Right hindlimb (tissue), 1 donor: ENCODE measurements around the gene CFAP221.

Experiments
- DNase-seq: peaks from one replicate; pipeline ENCODE4 v3.0.0-alpha.2; 2018

Gene CFAP221

DNA sequence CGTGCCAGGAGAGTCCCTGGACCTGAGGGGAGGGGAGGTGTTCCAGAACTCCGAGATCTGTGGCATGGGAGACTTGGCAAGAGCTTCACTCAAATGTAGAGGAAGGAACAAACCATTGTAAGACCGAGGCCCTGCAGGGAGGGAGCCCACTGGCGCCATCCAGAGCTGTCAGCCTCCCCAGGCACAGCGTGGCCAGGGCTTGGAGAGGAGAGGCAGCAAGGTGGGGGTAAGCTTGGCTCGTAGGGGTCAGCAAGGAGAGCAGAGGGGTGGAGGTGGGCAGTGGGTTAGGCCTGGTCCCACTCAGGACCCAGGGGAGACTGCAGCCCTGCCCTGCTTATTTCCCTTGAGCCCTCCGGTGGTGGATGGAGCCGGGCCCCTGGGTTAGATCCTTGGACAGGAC is 138.3 kb downstream of the CFAP221 start:
- no peak for DNase-seq

DNA sequence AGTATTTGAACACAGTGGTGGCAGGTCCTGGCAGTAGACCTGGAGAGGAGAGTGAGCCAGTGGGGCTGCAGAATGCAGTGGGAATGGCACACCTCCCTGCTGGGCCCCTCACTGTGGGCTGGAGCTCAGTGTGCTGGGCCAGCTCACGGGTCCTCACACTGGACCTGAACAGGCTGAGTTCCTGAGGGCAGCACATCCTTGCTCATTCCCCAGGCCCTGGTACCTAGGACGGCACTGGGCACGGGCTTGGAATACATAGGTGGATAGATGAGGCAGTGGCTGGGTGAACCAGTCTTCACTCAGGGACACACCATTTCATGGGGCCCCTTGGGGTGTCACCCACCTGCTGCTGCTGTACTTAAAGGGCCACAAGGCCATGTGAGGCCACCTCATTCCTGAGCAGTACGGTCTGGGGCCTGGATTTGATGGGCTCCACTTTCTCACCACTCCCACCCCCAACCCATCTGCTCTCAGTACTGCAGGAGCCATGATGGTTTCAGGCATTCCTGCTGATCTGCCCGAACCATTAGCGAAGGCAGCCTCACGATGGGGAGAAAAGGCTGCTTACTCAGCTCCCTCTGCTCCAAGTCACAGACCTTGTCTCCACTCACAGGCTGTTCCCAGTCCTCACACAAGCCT is 138.9 kb downstream of the CFAP221 start:
- no peak for DNase-seq

DNA sequence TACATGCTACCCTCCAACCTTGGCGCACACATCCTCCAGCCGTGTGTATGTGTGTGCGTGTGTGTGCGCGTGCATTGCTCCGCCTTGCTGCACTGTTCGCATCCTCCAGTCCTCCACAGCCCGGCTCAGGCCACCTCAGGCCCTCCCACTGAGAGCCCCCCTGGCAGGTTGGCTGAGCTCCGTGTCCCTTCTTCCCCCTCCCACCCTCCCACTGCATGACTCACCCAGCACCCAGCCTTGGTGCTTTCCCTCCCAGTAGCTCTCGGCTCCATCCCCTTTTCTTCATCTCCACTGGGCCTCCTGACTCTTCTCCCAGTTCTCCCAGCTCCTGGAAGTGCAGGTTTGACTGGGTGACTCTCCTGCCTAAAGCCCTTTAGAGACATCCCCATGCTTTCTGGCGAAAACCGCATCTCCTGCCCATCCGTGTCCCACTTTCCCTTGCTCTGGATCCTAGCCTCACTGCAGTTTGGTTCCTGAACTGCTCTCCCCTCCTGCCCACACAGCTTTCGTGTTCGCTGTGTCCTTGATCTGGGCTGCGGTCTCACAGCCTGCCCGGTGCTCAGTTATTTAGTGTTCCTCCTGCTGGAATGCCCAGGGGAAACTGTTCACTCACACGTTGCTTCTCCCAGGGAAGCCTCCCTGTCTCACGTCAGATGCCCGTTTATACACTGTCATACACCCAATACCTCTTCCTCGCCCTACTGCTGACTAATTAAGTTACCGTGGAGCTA is 139.6 kb downstream of the CFAP221 start:
- DNase-seq, result no peak

DNA sequence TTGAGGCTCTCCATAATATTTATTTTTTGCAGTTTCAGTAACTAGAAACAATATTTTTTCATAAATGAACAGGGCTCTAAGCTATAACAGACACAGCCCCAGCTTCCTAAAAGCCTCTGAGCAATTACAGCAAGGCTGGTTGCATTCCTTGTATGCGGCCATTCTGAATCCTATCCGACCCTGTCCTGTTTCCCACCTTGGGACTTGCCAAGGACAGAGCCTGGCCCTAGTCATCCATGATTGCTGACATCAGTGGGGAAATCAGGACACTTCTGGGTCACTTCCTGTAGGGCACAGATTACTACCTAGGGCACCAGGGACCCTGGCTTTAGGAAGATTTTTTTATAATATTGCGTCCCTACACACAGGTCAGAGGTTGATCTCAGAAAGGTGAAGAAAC is 140.3 kb downstream of the CFAP221 start:
- no peak for DNase-seq

DNA sequence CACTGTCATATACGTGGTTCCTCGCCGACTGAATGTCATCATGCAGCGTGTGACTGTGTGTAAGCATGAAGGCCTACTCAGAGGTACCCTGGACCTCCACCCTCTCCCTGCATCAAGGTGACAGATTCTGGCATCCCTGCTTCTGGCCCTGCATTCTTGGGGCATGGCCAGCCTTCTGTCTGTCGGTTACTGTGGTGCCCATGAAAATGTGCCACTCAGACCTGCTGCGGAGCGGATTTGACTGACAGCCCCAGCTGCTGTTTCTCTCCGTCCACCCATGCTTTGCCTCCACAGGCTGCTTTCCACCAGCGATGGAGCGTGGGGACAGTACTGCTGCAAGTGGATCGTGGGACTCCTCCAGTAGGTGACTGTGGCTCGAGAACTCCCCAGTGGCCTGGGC is 144.4 kb downstream of the CFAP221 start:
- no peak for DNase-seq

DNA sequence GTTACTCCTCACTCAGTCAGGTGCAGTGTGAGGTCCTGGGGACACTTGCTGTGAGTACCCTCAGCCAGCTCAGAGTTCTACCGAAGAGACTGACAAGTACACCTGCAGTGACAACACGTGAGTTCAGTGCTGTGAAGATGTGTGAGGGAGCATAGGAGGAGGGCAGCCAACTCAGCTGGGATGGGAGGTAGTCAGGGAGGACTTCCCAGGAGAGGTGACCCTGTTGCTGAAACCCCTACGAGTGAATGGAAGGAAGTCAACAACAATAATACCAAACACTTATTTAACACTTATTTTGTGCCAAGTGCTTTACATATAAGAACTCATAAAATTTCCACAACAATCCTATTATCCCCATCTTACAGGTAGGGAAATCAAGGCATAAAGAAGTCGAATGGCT is 145.0 kb downstream of the CFAP221 start:
- no peak for DNase-seq

DNA sequence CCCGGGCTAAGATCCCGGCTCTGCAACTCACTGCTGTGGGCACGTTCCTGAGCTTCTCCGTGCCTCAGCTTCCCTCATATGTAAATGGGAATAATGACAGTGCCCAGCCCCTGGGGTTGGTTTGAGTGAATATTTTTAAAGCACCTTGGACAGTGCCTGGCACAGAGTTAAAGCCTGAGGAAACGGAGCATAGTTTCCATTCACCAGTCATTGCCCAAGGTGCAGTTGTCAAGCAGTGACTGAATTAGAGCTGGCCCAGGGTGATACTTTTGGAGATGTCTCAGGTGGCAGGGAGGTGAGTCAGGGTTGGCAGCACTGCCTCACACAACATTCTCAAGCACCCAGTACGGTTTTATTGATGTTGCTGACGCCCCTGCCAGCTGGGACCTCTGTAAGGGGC is 146.9 kb downstream of the CFAP221 start:
- no peak for DNase-seq

DNA sequence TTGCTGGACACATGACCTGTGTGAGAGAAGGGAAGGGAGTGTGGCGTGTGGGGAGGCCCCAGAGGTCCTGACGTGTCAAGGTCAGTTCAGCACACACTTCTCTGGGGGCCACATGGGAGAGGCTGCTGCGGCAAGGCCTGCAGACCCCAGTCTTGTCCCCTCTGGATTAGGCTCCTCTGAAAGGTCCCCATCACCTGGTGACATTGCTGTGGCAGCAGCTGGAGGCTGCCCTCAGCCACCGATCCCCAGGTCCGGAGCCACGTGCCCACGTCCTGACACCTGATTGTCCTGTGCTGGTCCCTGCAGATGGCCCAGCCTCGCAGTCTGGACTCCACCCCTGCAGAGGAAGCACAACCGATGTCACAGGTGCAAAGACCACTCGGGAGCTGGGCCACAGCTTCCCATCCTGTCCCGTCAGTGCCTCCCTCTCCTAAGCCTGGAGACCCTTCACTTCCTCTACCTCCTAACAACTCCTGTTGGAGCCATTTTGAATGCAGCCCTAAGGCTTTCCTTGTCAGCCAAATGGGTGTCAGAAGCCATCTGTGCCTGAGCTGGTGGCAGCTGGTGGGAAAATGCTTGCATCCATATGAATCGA is 147.5 kb downstream of the CFAP221 start:
- no peak for DNase-seq

DNA sequence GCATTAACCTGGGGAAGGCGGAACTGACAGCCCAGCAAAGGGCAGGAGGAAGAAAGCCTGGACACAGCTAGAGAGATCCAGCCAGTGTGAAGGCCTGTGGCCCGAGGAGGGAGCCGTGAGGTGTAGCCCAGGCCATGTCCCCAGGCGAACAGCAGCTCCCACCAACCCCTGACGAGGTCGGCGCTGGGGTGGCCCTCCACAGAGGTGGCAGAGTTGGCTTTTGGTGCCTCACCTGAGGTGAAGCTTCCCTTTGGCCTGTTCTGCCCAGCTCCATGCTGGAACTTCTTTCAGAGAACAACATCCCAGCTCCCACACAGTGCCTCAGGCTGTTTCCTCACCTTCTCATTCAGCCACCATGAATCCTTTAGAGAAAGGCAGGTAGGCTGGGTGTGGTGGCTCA is 148.1 kb downstream of the CFAP221 start:
- no peak for DNase-seq

DNA sequence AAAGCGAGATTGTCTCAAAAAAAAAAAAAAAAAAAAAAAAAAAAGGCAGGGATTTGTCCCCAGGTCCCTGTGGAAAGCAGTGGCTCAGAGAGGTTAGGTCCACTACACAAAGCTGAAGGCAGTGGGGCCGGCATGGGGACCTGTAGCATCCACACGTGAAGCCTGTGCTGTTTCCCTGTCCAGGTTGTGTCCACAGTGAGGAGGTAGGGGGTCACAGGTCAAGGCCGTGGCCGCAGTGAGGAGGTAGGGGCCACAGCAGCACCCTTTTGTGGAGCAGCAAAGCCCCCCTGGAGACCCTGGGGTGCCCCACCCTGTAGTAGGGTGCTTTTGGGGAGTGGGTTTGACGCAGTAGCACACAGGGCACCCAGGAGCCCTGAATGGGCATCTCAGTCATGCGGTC is 148.7 kb downstream of the CFAP221 start:
- no peak for DNase-seq

DNA sequence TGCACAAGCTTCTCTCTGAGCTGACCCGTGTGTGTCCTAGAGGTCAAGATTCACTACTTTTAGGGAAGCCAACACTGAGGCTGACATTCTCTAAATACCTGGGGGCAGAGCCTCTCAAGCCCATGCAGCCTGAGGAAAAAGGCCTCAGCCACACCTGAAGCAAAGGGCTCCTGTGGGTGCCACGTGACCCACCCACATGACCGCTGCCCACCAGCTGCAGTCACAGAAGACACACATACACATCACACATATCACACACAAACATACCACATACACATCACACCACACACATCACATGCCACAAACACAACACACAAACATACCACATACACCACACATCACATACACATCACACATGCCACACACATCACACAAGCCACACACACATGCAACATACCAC is 149.3 kb downstream of the CFAP221 start:
- no peak for DNase-seq

DNA sequence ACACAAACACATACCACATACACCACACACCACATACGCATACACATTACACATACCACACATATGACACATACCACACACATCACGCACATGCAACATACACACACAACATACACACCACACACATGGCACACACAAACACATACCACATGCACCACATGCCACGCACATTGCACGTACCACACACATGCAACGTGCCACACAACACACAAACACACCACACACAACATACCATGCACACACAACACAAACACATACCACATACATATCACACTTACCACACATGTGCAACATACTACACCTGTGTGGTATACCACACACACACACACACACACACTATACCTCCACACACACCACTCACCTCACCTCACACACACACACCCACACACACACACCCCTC is 149.7 kb downstream of the CFAP221 start:
- DNase-seq, result no peak

DNA sequence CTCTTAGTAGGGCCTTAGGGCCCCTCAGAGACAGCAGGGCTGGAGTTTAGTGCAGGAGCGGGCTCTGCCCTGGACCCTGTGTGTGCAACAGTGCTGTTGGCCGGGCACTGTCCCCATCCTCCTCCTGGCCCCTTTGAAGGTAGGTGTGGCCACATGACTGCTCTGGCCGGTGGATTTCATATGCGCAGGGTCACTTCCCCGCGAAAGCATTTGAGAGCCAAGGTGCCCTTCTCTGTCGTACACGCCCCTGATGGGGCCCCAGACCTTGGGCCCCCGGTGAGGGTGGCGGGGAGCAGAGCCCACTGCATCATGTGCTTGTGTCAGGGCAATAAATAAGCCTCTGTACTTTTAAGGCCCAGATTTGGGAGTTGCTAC is 150.2 kb downstream of the CFAP221 start:
- no peak for DNase-seq

DNA sequence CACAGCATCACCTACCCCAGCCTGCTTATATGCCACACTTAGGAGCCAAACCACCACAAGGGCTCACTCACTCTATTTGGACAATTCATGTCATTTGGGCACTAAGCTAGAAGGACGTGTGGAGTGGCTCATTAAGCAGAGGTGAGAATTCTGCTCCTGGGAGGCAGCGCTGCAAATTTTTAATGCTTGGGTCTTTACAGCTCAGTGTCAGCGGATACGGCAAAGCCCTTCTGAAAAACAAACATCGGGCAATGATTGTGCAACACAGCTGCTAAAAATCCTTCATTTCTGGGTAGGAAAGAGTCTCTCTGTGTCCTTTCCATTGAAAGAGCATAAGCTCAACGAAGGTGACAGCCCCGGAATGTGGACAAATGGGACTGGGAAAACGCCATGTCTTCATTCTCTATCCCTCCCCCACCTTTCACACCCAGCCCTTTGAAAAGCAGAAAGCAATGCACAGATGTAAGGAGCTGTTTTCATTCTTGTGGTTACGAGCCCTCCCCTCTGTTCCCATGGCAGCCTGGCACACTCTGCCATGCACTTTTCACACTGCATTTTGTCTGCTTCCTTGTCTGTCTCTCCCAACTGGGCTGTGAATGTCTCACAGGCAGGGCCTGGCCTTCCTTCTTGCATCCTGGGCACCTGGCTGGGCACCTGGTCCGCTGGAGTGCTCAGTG is 150.7 kb downstream of the CFAP221 start:
- peak; percentile 64 for DNase-seq

DNA sequence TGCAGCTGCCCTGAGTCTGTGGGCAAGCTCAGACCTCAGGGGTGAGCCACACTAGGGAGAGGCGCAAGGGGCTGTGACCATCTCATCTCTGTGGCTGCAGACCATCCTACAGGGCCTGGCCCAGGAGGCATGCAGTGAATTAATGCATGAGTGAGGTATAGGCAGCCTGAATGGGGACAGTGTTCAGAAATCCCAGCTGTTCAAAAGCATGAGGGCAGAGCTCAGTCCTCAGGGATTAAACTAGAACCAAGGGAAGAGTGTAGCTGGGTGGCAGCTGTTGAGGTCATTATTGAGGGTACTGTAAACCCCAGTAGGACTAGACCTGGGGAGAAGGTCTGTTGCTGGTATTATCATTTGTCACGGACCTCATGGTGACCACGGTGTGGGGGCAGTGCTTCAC is 151.8 kb downstream of the CFAP221 start:
- no peak for DNase-seq

DNA sequence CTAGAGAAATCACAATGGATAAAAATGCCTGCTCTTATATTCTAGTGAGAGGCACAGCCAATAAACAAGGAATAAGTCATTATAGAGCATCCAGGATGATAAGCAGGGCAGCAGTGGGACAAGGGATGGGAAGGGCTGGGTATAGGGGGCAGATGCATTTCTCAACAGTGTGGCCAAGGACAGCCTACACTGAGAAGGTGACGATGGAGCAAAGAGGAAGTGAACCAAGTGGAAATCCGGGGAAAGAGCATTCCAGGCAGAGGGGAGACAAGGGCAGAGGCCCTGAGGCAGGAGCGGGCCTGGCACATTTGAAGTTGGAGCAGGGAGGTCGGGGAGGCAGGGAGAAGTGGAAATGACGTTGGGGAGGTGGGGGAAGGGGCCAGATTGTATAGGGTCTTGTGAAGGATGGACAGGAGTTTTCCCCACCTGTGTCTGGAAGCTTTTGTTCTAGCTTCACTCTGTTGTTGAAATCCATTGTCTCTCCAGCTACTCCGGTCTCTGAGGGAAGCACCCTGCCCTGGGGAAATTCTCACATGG is 152.3 kb downstream of the CFAP221 start:
- DNase-seq, result no peak

DNA sequence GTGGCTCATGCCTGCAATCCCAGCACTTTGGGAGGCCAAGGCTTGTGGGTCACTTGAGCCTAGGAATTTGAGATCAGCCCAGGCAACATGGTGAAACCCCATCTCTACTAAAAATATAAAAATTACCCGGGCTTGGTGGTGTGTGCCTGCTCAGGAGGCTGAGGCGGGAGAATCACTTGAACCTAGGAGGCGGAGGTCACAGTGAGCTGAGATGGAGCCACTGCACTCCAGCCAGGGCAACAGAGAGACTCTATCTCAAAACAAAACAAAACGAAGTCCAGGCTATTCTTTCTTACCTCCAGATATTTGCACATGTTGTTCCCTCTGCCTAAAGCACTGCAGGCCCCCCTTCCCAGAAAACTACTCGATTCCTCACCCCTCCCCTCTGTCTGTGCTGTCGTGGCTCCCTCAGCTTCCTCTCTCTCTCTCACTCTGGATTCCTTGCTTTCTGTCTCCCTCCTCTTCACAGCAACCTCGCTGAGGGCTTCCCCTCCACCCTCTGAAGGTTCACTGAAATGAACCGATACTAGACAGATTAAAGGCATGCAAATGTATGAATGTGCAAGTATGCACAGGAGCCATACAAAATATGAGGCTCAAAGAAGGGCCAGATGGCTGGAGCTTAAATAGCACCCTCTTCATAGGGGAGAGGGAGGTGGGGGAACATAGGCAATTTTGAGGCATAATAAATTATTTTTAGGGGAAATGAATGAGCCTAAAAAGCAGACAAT is 153.2 kb downstream of the CFAP221 start:
- no peak for DNase-seq

DNA sequence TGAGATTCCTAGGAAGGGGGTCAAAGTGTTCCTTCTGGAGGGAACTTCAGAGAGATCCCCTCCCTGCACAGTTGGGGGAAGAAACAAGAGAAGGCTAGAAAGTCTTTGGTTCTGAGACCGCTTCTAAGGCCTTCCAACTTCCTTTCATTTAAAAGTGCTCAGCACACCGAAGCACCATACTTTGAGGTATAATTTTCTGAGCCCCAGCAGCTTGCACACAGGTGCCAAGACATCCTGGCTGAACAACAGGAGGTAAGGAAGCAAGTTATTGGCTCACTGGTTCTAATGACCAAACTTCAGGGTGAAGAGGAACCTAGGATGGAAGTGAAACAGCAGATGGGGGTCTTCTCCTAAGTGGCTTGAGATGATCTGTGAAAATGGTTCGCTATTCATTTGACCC is 154.0 kb downstream of the CFAP221 start:
- no peak for DNase-seq

DNA sequence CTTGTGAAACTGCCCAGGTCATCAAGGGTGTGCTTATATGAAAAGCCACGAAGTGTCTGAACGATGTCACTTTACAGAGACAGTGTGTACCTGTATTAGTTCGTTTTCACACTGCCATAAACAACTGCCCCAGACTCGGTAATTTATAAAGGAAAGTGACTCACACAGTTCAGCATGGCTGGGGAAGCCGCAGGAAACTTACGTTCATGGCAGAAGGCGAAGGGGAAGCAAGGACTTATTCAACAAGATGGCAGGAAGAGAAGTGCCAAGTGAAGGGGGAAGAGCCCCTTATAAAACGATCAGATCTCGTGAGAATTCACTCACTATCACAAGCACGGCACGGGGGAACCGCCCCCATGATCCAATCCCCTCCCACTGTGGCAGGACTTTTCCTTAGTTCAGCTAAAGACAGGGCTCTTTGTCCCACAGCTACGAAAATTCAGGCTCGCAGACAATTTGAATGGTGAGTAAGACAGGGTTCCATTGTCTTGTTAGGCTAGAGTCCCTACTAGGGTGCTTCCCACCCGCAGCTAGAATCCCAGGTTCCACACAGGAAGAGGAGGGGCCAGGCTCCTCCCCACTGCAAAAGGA is 154.9 kb downstream of the CFAP221 start:
- no peak for DNase-seq

DNA sequence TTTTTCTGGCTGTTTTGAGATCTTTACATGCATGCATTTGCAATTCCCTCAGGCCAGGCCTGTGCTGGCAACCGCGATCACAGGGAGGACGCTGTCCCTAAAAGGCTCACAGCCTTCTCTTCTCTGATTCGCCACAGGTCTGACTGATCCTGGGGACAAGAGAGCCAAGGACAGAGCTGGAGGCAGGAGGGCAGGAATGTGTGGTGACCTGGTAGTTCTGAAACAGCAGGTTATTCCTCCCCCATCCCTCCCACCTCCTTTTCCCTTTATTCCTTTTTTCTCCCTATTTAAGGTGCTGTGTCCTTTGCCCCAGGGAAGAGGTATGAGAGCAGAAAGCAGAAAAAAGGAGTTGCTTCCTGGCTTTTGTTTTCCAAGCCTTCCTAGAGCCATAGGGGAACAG is 156.6 kb downstream of the CFAP221 start:
- no peak for DNase-seq

DNA sequence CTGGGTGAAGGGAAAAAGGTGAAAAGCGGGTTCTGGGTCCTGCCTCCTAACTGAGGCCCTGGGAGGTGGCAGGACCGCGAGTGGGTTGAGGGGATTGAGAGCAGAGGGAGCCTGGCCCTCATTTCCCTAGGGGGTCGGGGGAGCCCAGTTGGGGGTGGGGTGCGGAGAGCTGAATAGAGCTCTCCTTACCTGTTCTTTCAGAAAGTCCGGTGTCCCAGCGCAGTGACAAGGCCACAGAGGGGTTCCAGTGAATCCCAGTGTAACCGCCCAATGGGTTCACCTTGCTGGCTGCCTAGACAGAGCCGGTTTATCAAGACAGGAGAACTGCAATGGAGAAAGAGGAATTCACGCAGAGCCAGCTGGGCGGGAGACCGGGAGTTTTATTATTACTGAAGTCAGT is 157.1 kb downstream of the CFAP221 start:
- DNase-seq, result no peak

DNA sequence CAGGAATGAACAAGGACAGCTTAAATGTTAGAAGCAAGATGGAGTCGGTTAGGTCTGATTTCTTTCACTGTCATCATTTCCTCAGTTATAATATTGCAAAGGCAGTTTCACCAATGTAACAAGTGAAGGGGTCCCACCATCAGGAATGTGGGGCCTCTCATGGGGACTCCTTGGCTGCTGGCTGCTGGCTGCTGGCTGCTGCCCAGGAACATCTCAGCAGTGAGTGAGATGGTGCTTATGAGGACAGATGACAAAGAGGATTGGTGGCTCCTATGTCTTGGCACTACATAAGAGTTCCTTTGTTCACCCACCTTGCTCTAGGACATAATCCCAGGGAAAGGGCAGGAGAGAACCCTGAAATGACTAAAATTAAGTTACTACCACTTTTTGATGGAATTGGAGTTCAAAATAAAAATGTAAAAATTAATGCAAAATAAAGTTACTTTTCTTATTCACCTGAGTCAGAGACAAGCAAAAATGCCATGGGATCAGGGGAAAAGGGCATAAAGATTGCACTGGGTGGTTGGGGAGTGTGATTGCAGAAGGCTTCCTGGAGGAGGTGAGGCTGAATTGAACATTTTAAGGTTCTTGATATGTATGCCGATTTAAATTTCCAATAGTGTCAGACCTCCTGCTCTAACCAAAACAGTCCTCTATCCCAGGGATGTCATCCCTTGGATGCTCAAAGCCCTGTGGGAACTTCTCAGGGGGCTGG is 158.1 kb downstream of the CFAP221 start:
- DNase-seq, result no peak
